ENCODE measurements around the gene GNLY.

GNLY gene

GRCh38 chr2:85725451-85725850 is 31.3 kb downstream of the GNLY start:
- DNase-seq (ENCODE audit: low read depth in 2 of 2, low spot score in 1 of 2): no peak

- DNase-seq (ENCODE audit: low read depth in 2 of 2, low spot score in 1 of 2): no peak
Observed at GRCh38 chr2:85727798-85728197, 33.6 kb downstream of the GNLY start.

- DNase-seq (ENCODE audit: low read depth in 2 of 2, low spot score in 1 of 2): no peak
Observed at GRCh38 chr2:85728342-85728741, 34.2 kb downstream of the GNLY start.

- peak; percentile 41 to 47 for DNase-seq (ENCODE audit: low read depth in 2 of 2, low spot score in 1 of 2)
Observed at GRCh38 chr2:85728883-85729824, 35.0 kb downstream of the GNLY start.

- no peak for DNase-seq (ENCODE audit: low read depth in 2 of 2, low spot score in 1 of 2)
Observed at GRCh38 chr2:85729825-85730510, 35.8 kb downstream of the GNLY start.

- no peak for DNase-seq (ENCODE audit: low read depth in 2 of 2, low spot score in 1 of 2)
Observed at GRCh38 chr2:85730686-85731230, 36.6 kb downstream of the GNLY start.

GRCh38 chr2:85731606-85732005 is 37.4 kb downstream of the GNLY start:
- no peak for DNase-seq (ENCODE audit: low read depth in 2 of 2, low spot score in 1 of 2)

GRCh38 chr2:85732467-85733120 is 38.4 kb downstream of the GNLY start:
- no peak for DNase-seq (ENCODE audit: low read depth in 2 of 2, low spot score in 1 of 2)

GRCh38 chr2:85733121-85733960 is 39.2 kb downstream of the GNLY start:
- DNase-seq (ENCODE audit: low read depth in 2 of 2, low spot score in 1 of 2): no peak

GRCh38 chr2:85734015-85734414 is 39.9 kb downstream of the GNLY start:
- DNase-seq (ENCODE audit: low read depth in 2 of 2, low spot score in 1 of 2): no peak

- DNase-seq (ENCODE audit: low read depth in 2 of 2, low spot score in 1 of 2): no peak
Observed at GRCh38 chr2:85734942-85735608, 40.9 kb downstream of the GNLY start.

- DNase-seq (ENCODE audit: low read depth in 2 of 2, low spot score in 1 of 2): no peak
Observed at GRCh38 chr2:85735691-85736090, 41.5 kb downstream of the GNLY start.

- no peak for DNase-seq (ENCODE audit: low read depth in 2 of 2, low spot score in 1 of 2)
Observed at GRCh38 chr2:85736456-85737355, 42.5 kb downstream of the GNLY start.

- DNase-seq (ENCODE audit: low read depth in 2 of 2, low spot score in 1 of 2): no peak
Observed at GRCh38 chr2:85737481-85737880, 43.3 kb downstream of the GNLY start.

- no peak for DNase-seq (ENCODE audit: low read depth in 2 of 2, low spot score in 1 of 2)
Observed at GRCh38 chr2:85737961-85738360, 43.8 kb downstream of the GNLY start.

- no peak for DNase-seq (ENCODE audit: low read depth in 2 of 2, low spot score in 1 of 2)
Observed at GRCh38 chr2:85740193-85740592, 46.0 kb downstream of the GNLY start.

- no peak for DNase-seq (ENCODE audit: low read depth in 2 of 2, low spot score in 1 of 2)
Observed at GRCh38 chr2:85741211-85741832, 47.2 kb downstream of the GNLY start.

GRCh38 chr2:85741833-85742455 is 47.8 kb downstream of the GNLY start:
- no peak for DNase-seq (ENCODE audit: low read depth in 2 of 2, low spot score in 1 of 2)
